ENCODE data around the gene ADAMTS14.

GRCh38 chr10:70762441-70763175, 90.3 kb downstream of the ADAMTS14 start:
- no peak for TF ChIP-seq EZH2phosphoT487 (IDR thresholded peaks at IDR 0.05; ENCODE audit: borderline replicate concordance, low read length)
- TF ChIP-seq CTCF (conservative IDR thresholded peaks at IDR 0.05; ENCODE audit: low read depth, low read length), result no peak
- TF ChIP-seq EZH2 (IDR thresholded peaks at IDR 0.05; ENCODE audit: low read length, unreplicated experiment), result no peak

Data from PC-3 (cell line).